HG03064 (cell line): ENCODE results near the gene RMND5A.

Experiments
- ATAC-seq: cut with Tn5 transposase; IDR thresholded peaks from one replicate; pipeline ENCODE4 v1.9.1; 2021; ENCODE audit warnings: low read depth; ENCODE audit not compliant: unreplicated experiment

Gene RMND5A, protein sequence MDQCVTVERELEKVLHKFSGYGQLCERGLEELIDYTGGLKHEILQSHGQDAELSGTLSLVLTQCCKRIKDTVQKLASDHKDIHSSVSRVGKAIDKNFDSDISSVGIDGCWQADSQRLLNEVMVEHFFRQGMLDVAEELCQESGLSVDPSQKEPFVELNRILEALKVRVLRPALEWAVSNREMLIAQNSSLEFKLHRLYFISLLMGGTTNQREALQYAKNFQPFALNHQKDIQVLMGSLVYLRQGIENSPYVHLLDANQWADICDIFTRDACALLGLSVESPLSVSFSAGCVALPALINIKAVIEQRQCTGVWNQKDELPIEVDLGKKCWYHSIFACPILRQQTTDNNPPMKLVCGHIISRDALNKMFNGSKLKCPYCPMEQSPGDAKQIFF

DNA sequence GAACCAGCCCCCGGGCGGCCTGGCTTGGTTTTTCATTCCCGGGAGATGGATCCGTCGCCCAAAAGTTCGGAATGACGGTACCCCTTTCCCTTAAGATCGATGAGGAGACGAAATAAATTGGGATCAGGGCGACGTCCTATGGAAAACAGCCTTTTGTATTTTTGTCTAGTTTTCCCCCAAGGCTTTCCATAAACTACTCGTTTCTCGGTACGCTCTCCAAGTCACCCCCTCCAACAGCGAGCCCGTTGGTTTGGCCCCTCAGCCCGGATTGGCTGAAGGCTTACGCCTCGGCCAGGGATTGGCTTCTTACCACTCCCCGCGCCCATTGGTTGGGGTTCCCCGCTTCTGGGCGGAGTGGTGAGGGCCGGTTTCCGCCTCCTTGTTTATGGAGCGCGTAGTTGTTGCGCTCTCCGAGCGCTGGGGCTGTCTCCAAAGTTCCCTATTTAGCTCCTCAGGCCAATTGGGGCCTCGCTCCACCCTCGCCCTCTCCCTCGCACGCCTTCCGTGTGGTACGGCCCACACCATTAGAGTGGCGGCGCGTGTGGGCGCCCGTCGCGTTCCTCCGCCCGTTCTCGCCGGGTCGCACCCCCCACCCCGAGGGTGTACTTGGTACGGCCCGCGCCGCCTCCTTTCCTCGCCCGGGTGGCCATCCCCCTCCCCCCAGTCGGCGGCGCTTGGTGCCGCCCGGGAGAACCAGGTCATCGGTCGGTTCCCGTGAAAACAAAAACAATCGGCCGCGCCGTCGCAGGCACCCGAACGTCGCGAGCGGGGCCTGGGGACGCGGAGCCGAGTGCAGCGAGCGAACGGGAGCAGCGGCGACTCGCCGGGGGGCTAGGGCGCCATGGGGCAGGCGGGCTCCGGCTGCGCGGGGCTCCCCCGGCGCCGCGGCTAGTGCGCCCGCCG, at the start of gene RMND5A:
TSS of gene RMND5A (plus strand) at position 655 of the 903 bp plus-strand sequence. CDS start 377 bp downstream, outside the sequence.
- ATAC-seq = peak; percentile 85

DNA sequence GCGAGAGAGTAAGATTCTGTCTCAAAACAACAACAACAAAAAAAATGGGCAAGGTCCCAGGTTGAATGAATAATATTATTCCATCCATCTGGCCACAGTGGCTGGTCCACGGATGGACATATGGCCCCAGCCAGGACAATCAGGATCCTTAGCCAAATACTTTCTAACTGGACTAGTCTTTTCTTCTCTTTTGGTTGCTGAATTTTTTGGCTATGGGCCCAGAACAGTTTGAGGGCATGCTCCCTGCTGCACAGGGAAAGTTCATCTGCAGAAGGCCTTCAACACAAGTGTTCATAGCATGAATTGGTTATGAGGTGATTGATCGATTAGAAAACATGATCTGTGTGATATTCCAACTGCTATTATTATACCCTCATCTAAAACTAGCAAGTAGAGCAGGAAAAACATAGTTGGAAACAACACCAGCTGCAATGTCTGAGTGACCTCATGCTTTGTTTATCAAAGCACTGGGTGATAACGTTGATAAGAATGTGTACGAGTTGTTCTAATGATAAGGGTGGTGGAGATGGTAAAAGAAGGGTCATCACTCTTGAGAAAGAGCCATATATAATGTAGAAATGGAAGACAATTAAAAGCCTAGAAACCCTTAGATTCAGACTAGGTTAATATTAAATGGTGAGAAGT, 48.6 kb upstream of the RMND5A start:
- ATAC-seq = no peak

DNA sequence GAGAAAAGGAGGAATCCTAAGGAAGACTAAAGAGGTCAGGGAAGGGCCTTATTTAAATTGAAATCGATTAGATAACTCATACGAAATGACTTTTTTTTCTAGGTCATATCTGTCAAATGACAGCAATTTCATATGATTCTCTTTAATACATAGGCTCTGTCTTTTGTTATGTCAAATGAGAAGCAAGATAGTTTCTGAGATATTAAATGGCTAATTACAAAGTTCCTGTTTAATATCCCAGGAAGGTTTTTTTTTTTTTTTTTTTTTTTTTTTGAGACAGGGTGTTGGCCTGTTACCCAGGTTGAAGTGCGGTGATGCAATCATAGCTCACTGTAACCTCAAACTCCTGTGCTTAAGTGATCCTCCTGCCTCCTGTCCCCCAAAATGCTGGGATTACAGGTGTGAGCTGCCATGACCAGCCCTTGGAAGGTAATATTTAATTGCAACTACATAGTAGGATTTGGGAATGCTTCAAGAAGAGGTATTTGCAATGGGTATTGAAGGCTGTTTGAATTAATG, 48.0 kb upstream of the RMND5A start:
- ATAC-seq = no peak

DNA sequence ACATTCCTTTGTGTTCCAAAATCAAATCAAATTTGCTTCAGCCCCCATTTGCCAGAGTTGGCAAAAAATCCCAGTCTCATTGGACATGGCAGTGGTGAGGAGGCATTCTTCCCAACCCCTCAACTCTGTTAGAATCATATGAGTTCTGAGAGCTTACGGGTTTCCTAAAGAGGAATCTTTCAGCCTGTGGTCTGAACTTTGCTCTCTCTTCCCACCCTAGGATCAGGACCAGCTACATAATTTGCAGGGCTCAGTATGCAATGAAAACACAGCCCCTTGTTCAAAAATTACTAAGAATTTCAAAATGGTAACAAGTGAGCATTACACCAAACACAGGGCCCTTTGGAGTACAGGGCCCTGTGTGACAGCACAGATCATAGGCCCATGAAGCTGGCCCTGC, 47.1 kb upstream of the RMND5A start:
- ATAC-seq = no peak

DNA sequence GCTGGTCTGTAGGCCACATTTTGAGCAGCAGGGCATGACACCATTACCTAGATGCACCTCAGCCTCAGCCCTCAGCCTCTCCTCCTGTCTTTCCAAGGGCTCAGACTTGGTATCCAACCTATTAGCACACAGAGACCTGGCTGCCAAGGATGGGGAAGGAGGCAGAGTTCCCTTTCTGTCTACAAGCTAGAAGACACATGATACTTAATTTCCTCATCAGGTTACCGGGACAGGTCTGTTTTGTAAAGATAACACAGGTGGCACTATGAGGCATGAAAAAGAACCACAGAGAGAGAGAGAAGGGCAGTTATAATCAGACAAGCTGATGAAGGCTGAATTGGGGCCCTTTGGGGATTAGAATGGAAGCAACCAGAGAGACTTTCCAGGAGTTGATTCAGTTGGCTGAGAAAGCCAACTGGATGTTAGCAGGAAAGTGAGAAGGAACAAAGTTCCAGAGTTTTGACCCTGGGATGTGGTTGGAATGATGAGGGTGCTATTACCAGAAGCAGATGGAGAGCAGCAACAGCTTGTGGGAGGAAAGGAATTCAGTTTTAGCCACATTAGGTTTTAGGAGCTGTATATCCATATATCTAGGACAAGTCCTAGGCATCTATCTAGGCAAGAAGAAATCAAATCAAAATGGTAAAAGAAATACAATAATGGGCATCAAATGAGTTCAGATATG, 46.0 kb upstream of the RMND5A start:
- no peak for ATAC-seq

- no peak for ATAC-seq
Observed at GRCh38 chr2:86675104-86675503, 45.0 kb upstream of the RMND5A start.

GRCh38 chr2:86675511-86676015, 44.5 kb upstream of the RMND5A start:
- ATAC-seq = no peak

DNA sequence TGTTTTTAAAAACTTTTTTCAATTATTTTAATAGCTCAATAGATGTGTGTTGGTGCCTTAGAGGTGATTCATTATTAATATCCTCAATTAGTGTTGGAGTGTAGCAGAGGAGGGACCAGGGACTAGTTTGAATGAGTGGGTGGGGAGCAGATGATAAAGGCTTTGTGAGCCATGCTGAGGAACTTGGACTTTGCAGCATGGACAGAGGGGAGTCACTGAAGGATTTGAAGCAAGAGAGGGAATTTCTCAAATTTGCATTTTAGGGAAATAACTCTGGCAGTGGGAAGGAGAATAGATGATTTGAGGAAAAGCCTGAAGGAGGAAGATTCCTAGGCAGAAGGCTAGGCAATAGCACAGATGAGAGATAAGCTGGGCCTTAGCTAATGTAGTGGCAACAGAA, 42.3 kb upstream of the RMND5A start:
- ATAC-seq = no peak

GRCh38 chr2:86679036-86679435, 41.1 kb upstream of the RMND5A start:
- no peak for ATAC-seq

DNA sequence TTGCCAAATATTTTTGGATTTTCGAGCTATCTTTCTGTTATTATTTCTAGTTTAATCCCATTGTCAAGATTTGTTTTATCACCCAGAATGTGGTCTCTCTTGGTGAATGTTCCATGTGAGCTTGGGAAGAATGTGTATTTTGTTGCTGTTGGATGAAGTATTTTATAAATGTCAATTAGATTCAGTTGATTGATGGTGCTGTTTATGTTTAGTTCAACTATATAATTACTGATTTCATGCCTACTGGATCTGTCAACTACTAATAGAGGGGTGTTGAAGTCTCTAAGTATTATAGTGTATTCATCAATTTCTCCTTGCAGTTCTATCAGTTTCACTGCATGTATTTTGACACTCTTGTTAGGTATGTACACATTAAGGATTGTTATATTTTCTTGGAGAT, 34.7 kb upstream of the RMND5A start:
- no peak for ATAC-seq

GRCh38 chr2:86686460-86686859, 33.6 kb upstream of the RMND5A start:
- no peak for ATAC-seq

DNA sequence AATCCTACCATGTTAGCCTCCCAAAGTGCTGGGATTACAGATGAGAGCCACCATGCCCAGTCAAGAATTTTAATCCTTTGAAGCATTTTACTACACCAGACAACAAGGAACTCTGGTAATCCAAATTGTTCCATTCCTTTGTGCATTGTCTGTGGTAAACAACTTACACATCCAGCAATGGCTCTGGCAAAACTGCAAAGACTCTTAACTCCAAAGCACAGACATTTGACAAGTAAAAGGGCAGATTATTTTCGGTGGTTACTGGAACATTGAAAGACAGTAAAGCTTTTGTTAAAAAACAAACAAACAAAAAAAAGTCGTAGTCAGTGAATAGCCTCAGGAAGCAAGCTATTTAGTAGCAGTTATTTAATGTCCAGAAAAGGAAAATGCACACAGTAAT, 33.2 kb upstream of the RMND5A start:
- ATAC-seq = no peak

DNA sequence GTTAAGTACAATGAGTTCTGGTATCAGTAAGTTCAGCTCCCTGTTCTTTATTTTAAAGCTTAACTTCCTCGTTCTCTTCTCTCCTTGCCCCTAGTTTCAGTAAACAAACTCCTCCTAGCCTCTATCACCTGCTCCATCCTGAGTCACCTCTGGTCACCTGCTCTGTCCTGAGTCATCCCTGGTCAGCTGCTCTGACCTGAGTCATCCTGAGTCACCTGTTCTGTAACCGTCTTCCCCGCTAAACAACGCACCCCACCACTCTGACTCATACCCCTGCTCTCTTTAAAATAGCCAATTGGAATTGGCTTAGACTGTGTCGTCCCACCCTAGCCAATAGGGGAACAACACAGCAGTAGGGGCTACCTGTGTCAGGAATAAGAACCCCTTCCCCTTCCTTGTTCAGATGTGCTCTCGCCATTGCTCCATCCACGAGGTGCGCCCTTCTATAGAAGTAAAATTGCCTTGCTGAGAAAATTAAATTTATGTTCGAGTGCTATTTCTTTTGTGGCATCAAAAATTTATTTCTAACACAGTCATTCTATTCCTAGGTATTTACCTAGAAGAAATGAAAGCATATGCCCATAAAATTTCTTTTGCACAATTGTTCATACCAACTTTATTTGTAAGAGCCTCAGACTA, 24.9 kb upstream of the RMND5A start:
- no peak for ATAC-seq

DNA sequence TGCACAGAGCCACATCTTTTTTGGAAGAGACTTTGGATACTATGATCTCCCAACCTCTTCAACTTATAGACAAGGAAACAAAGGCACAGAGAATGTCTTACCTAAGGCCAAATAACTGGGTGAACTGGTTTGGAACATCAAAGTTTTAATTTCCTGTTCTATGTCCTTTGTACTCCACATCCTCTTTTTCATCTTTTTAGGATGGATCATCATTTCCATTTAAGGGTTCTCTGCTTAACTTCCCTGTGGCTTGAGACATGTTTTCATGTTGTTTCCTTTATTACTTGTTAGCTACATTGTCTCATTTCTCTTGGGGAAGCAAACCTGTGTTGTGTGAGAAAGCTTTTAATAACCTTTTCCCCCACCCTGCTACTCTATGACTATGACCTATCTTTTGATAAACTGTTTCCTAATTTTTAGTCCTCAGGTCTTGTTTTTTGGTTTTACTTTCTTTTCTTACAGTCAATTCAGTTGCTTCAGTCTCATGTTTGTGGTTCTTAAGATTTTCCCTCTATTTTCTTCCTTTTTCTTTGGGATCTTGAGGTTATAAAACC, 22.5 kb upstream of the RMND5A start:
- no peak for ATAC-seq

- no peak for ATAC-seq
Observed at GRCh38 chr2:86700690-86701089, 19.4 kb upstream of the RMND5A start.

DNA sequence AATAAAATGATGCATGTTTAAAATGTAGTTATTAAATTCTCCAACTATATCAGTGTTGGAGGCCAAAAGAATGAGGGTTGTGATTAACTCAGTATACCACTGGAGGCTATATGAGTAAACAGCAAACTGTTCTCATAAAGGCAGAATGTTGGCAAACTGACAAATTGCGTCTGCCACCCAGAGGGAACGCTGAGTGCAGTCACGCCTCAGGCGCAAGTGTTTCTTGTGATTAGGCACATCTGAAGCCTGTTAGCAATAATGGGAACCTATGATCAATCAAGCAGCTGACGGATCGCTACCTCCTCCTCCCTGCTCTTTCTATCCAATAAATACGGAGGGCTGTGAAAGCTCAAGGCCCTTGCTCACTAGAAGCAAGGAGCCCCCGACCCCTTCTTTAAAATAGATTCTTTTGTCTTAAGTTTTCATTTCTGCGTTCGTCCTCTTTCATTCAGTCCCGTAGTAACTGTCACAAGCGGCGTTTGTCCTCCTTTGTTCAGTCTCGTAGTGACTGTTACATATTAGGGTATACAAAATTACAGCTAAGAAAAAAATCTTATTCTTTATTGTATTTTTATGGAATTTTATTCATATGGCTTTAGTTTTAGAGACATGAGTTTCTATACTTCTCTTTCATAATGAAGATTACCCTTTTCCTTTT, 16.3 kb upstream of the RMND5A start:
- ATAC-seq = no peak

DNA sequence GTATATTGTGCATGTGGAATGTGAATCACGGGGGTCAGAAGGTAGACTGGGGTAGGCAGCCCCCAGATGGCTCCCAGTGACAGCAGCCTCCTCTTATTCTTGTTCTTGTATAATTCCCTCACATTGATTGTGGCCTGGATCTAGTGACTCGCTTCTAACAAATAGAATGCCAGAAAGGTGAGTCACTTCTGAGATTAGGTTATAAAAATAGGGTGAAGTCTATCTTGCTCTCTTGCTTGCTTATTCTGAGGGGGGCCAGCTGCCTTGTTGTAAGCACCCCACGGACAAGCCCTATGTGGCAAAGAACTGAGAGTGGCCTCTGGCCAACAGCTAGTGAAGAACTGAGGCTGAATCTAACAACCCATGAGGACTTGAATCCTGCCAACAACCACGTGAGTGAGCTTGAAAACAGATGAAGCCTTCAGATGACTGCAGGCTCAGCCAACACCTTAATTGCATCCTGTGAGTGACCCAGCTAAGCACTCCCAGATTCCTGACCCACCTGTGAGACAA, 15.6 kb upstream of the RMND5A start:
- no peak for ATAC-seq

DNA sequence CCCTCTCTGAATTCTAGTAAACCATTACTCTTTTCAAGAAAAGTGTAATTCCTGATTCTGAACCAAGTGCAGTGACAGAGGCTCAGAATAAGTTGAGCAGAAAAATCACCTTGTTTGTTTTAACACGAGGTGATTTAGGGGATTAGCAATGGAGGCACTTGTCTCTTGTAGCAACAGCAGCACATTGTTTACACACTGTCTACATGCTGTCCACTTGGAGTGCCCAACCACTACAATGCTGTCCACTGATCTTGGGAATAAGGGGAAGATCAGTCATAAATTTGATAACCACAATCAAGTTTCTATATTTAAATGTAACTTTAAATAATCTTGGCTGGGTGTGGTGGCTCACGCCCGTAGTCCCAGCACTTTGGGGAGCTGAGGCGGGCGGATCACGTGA, 13.9 kb upstream of the RMND5A start:
- ATAC-seq = no peak

- ATAC-seq = no peak
Observed at GRCh38 chr2:86706935-86707334, 13.2 kb upstream of the RMND5A start.
